ENCODE data around the gene RNASEH1. TPM values are rescaled to one million over a fixed set of nuclear protein-coding genes. Genes with fewer than 3 reads are reported as not detected.

RNASEH1 gene
- total RNA-seq, 1 experiment from 2014 or later = 48.3 TPM

DNA sequence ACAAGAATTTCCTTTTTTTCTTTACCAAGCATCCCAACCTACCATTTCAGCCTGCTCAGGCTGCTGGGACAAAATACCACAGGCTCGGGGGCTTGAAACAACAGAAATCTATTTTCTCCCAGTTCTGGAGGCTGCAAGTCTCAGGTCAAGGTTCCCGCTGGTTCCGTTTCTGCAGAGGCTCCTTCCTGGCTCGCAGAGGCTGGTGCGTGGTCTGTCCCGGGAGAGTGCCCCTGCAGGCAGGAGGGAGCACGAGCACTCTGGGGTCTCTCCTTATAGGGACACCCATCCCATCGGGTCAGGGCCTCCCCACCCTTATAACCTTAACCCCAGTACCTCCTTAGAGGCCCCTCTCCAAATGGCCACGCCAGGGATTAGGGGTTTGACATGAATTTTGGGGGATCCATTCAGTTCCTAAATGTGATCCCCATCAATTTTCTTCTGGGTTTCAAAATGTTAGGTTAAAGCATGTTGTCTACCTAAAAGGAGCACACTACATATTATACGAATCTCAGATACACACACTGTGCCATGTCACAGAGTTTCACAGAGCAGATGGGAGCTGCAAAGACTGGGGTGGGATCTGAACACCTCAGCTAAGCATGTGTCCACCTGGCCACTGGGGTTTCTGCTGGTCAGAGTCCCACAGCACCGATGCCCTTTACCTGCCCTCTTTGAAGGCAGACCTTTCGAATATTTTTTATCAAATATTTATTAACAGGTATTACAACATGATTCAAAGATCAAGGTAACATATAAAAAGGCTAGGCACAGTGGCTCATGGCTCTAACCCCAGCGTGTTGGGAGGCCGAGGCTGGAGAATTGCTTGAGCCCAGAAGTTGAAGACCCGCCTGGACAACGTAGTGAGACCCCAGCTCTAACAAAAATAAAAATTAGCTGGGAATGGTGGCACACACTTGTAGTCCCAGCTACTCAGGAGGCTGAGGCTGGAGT lies 21.2 kb downstream of the RNASEH1 start:
- H3K27ac ChIP-seq (ENCODE audit: low read depth, low read length, poor library complexity, severe bottlenecking) = no peak overlapping the region

DNA sequence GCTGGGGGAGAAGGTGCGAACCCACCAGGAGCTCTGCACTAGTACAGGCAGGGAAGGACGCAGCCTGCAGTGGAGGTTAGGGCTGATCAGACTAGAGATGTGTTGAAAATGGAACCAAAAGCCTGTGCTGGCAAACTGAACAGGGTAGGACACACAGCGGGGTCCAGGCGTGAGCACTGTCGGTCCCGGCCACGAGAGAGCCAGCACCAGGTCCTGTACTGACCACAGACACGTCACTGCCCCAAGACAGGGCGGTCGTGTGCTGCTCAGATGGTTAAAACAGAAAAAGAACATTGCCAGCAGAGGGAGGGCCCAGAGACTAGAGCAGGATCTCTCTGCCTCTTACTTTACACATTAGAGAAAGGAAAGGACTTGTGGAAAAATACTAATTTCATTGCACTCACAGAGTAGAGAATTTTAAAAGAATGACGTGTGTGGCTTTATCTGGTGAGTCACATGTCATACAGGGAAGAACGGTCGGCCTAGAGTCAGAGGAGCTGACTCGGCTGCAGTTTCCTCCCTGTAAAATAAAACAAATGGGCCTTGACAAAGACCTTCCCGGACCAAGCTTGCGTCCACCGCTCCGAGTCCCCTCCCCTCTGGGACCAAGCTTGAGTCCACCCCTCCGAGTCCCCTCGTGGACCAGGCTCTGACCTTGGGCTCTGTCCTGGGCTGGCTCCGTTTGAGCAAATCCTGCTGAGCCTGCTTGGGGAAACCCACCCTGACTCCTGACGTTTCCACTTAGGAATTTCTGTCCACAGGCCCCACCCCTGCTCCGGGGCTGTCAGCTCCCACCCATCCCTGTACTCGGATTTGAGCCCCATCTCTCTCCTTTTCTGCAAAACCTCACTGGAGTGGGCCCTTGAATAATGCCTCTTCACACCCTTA lies 22.1 kb downstream of the RNASEH1 start:
- peak; percentile 48 for DNase-seq (ENCODE audit: low spot score)
- TF ChIP-seq, protein P1, sequence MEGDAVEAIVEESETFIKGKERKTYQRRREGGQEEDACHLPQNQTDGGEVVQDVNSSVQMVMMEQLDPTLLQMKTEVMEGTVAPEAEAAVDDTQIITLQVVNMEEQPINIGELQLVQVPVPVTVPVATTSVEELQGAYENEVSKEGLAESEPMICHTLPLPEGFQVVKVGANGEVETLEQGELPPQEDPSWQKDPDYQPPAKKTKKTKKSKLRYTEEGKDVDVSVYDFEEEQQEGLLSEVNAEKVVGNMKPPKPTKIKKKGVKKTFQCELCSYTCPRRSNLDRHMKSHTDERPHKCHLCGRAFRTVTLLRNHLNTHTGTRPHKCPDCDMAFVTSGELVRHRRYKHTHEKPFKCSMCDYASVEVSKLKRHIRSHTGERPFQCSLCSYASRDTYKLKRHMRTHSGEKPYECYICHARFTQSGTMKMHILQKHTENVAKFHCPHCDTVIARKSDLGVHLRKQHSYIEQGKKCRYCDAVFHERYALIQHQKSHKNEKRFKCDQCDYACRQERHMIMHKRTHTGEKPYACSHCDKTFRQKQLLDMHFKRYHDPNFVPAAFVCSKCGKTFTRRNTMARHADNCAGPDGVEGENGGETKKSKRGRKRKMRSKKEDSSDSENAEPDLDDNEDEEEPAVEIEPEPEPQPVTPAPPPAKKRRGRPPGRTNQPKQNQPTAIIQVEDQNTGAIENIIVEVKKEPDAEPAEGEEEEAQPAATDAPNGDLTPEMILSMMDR (conservative IDR thresholded peaks at IDR 0.05; ENCODE audit: low read depth, low read length) = no peak
- ChIA-PET CTCF (interaction anchor here (0.5 kb wide), 1 partner anchor 17 kb away, joined by 9 read pairs; no protein-coding TSS in a partner anchor), POLR2A (ENCODE audit: low non-redundant PET) (interaction anchor here (0.6 kb wide), 1 partner anchor 849 kb away, joined by 10 read pairs; no protein-coding TSS in a partner anchor)
- Histone ChIP-seq H3K27ac (ENCODE audit: low read depth, low read length, poor library complexity, severe bottlenecking) (peak overlapping the region; percentile 19), H3K27me3 (replicated peaks; ENCODE audit: insufficient read depth, low read depth, low read length, poor library complexity) (no peaks in the 10 kb centered on the region), H3K4me3 (ENCODE audit: low read depth, low read length, poor library complexity, severe bottlenecking) (no peak overlapping the region), H3K4me1 (ENCODE audit: insufficient read depth, low read length, poor library complexity, severe bottlenecking) (peaks cover 4% of the 10 kb centered on the region), H3K9me3 (ENCODE audit: low read depth, low read length, poor library complexity, severe bottlenecking) (no peaks in the 10 kb centered on the region), H3K36me3 (ENCODE audit: insufficient read depth, low read length, poor library complexity, severe bottlenecking) (peaks cover 3% of the 10 kb centered on the region)
- intact Hi-C loops (cut with micrococcal nuclease; ENCODE audit: unreplicated experiment) = loop anchor here (2.0 kb wide), 1 partner anchor 115 kb away; no protein-coding TSS in a partner anchor
- no TSS peak for BruUV-seq (replicated peaks)

More for the DNA sequence above, 21.2 kb downstream of the RNASEH1 start:
- ChIA-PET POLR2A (ENCODE audit: low non-redundant PET) (interaction anchor here (0.6 kb wide), 1 partner anchor 850 kb away, joined by 10 read pairs; no protein-coding TSS in a partner anchor), CTCF (interaction anchor here (0.5 to 0.6 kb wide), 2 partner anchors 9 to 18 kb away, joined by 3 to 9 read pairs; no protein-coding TSS in a partner anchor)
- H3K9me3 ChIP-seq (ENCODE audit: low read depth, low read length, poor library complexity, severe bottlenecking) = no peaks in the 10 kb centered on the region
- H3K27me3 ChIP-seq (replicated peaks; ENCODE audit: insufficient read depth, low read depth, low read length, poor library complexity) = no peaks in the 10 kb centered on the region
- no peak overlapping the region for H3K4me3 ChIP-seq (ENCODE audit: low read depth, low read length, poor library complexity, severe bottlenecking)
- intact Hi-C loops (cut with micrococcal nuclease; ENCODE audit: unreplicated experiment) = loop anchor here (2.0 kb wide), 1 partner anchor 114 kb away; no protein-coding TSS in a partner anchor
- peaks cover 3% of the 10 kb centered on the region for H3K36me3 ChIP-seq (ENCODE audit: insufficient read depth, low read length, poor library complexity, severe bottlenecking)
- H3K4me1 ChIP-seq (ENCODE audit: insufficient read depth, low read length, poor library complexity, severe bottlenecking) = peaks cover 4% of the 10 kb centered on the region
- peak; percentile 61 for DNase-seq (ENCODE audit: low spot score)
- BruUV-seq (replicated peaks) = no TSS peak
- TF ChIP-seq EZH2 (IDR thresholded peaks at IDR 0.05; ENCODE audit: borderline replicate concordance, low read depth, low read length, poor library complexity, severe bottlenecking) = no peak
- TF ChIP-seq, protein P1 (conservative IDR thresholded peaks at IDR 0.05; ENCODE audit: low read depth, low read length) = peak; percentile 48

DNA sequence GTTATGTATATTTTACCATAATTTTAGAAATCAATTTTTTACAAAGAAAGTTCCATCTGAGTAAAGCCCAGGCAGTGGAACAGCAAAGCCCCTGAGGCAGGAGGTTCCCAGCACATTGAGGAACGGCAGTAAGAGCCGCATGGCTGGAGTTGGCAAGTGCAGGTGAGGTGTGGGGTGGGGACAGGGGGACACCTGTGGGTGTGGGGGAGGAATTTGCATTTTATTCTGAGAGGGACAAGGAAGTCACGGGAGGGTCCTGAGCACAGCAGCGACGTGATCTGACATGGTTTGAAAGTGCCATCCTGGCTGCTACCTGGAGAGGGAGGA lies 22.7 kb downstream of the RNASEH1 start:
- TF ChIP-seq EZH2 (IDR thresholded peaks at IDR 0.05; ENCODE audit: borderline replicate concordance, low read depth, low read length, poor library complexity, severe bottlenecking) = no peak
- TF ChIP-seq, protein P1 (conservative IDR thresholded peaks at IDR 0.05; ENCODE audit: low read depth, low read length) = no peak
- no peak for DNase-seq (ENCODE audit: low spot score)
- POLR2A ChIA-PET (ENCODE audit: low non-redundant PET) = no interaction called here
- intact Hi-C loops (cut with micrococcal nuclease; ENCODE audit: unreplicated experiment) = no loop called here
- H3K4me1 ChIP-seq (ENCODE audit: insufficient read depth, low read length, poor library complexity, severe bottlenecking) = peaks cover 4% of the 10 kb centered on the region
- H3K9me3 ChIP-seq (ENCODE audit: low read depth, low read length, poor library complexity, severe bottlenecking) = no peaks in the 10 kb centered on the region
- CTCF ChIA-PET = no interaction called here
- no TSS peak for BruUV-seq (replicated peaks)
- no peak overlapping the region for H3K4me3 ChIP-seq (ENCODE audit: low read depth, low read length, poor library complexity, severe bottlenecking)
- no peaks in the 10 kb centered on the region for H3K27me3 ChIP-seq (replicated peaks; ENCODE audit: insufficient read depth, low read depth, low read length, poor library complexity)
- no peaks in the 10 kb centered on the region for H3K36me3 ChIP-seq (ENCODE audit: insufficient read depth, low read length, poor library complexity, severe bottlenecking)
- H3K27ac ChIP-seq (ENCODE audit: low read depth, low read length, poor library complexity, severe bottlenecking) = no peak overlapping the region
